ENCODE data around the gene MCM8.

GRCh38 chr20:5920581-5920980 lies 29.9 kb upstream of the MCM8 start:
- no peak for TF ChIP-seq POLR2A (IDR thresholded peaks at IDR 0.05)
- no peak for TF ChIP-seq CTCF (IDR thresholded peaks at IDR 0.05)
